HepG2 (cell line): ENCODE data around the gene SLC4A9. TPM values are rescaled to one million over a fixed set of nuclear protein-coding genes. Genes with fewer than 3 reads are reported as not detected.

Experiments used
- BHLHE40 ChIP-seq: IDR thresholded peaks from 2 replicates; pipeline ENCODE4 v1.6.1; 2011; ENCODE audit warnings: low read length, improper control_type of control experiment
- GFI1 ChIP-seq: sonication (generic); formaldehyde crosslinking; IDR thresholded peaks from 2 replicates; pipeline ENCODE4 v1.5.0; 2020; ENCODE audit warnings: missing genetic modification reagents, mild to moderate bottlenecking, borderline replicate concordance
- HMGA1 ChIP-seq: sonication (generic); formaldehyde crosslinking; conservative IDR thresholded peaks from 2 replicates; pipeline ENCODE4 v1.4.0; 2020; ENCODE audit warnings: missing genetic modification reagents
- MBNL3 ChIP-seq: fragments of 250-450 bp; sonication (Bioruptor Pico); conservative IDR thresholded peaks from 2 replicates; pipeline ENCODE4 v1.8.0; 2022; ENCODE audit warnings: mild to moderate bottlenecking, inconsistent platforms
- NFKBIZ ChIP-seq: IDR thresholded peaks from 2 replicates; pipeline ENCODE4 v1.6.1; 2018; ENCODE audit warnings: missing genetic modification reagents, missing compliant biosample characterization
- PPARG ChIP-seq: conservative IDR thresholded peaks from 2 replicates; pipeline ENCODE4 v1.6.1; 2016; ENCODE audit warnings: missing biosample characterization, missing genetic modification reagents
- SP4 ChIP-seq: sonication (generic); formaldehyde crosslinking; IDR thresholded peaks from 2 replicates; pipeline ENCODE4 v1.8.1; 2023; ENCODE audit warnings: mild to moderate bottlenecking, missing genetic modification reagents
- SRSF1 ChIP-seq: fragments of 200-400 bp; formaldehyde crosslinking; optimal IDR thresholded peaks from 2 replicates; pipeline ENCODE3; 2017; ENCODE audit warnings: mild to moderate bottlenecking, low read depth, low read length, moderate library complexity
- U2AF1 ChIP-seq: fragments of 200-400 bp; formaldehyde crosslinking; optimal IDR thresholded peaks from 2 replicates; pipeline ENCODE3; 2017; ENCODE audit warnings: mild to moderate bottlenecking, low read depth, low read length
- ZFAT ChIP-seq: sonication (generic); formaldehyde crosslinking; conservative IDR thresholded peaks from 2 replicates; pipeline ENCODE4 v1.8.1; 2023; ENCODE audit warnings: missing genetic modification reagents, inconsistent platforms
- ZKSCAN5 ChIP-seq: sonication (generic); formaldehyde crosslinking; IDR thresholded peaks from 2 replicates; pipeline ENCODE4 v1.5.1; 2020; ENCODE audit warnings: mild to moderate bottlenecking, missing genetic modification reagents
- ZNF547 ChIP-seq: sonication (generic); formaldehyde crosslinking; IDR thresholded peaks from 2 replicates; pipeline ENCODE4 v1.5.1; 2020; ENCODE audit warnings: mild to moderate bottlenecking, missing genetic modification reagents
- ZNF552 ChIP-seq: sonication (generic); formaldehyde crosslinking; IDR thresholded peaks from 2 replicates; pipeline ENCODE4 v1.9.0; 2022; ENCODE audit warnings: missing genetic modification reagents, mild to moderate bottlenecking, borderline replicate concordance
- ZNF572 ChIP-seq: sonication (generic); formaldehyde crosslinking; IDR thresholded peaks from 2 replicates; pipeline ENCODE4 v1.5.1; 2020; ENCODE audit warnings: mild to moderate bottlenecking, missing genetic modification reagents
- ZNF577 ChIP-seq: sonication (generic); formaldehyde crosslinking; IDR thresholded peaks from 2 replicates; pipeline ENCODE4 v1.4.0; 2020; ENCODE audit warnings: mild to moderate bottlenecking, low read depth, missing genetic modification reagents, borderline replicate concordance
- polyA plus RNA-seq, 8 experiments: library from polyadenylated mRNA; depleted of rRNA in 3 of 8; stranded (reverse) in 7 of 8; unstranded in 1 of 8; fragments of >200 nt; fragmentation: Illumina TruSeq in 4 of 8; extraction: Trizol in 4 of 8; gene quantifications; 2 replicates each; pipeline versions ENCODE4 v1.2.1 to v1.2.3, GENCODE V29; 2011 to 2016; ENCODE audit warnings: low read depth in 4 of 8, missing spikeins in 1 of 8, mixed read lengths in 1 of 8; ENCODE audit not compliant: insufficient read depth in 1 of 8
- total RNA-seq, 5 experiments: library from RNA; depleted of rRNA; stranded (reverse); fragments of >200 nt; fragmentation: Illumina TruSeq; extraction: Trizol; gene quantifications; 2 replicates each; pipeline ENCODE4 v1.2.3, GENCODE V29; 2016; ENCODE audit warnings: low read depth in 1 of 5
- TF ChIP-seq, protein P1 (sequence below), 2 experiments: sonication (generic) in 1 of 2; formaldehyde crosslinking in 1 of 2; IDR thresholded peaks; 2 replicates each; pipeline versions ENCODE4 v1.4.0 to v1.6.1; 2018 to 2020; ENCODE audit warnings: missing genetic modification reagents in 2 of 2, borderline replicate concordance in 1 of 2, low read depth in 1 of 2, mild to moderate bottlenecking in 1 of 2, missing biosample characterization in 1 of 2
- TF ChIP-seq, protein P2 (sequence below): sonication (generic); formaldehyde crosslinking; IDR thresholded peaks from 2 replicates; pipeline ENCODE4 v1.5.0; 2020; ENCODE audit warnings: missing genetic modification reagents
- TF ChIP-seq, protein P3 (sequence below): sonication (generic); formaldehyde crosslinking; conservative IDR thresholded peaks from 2 replicates; pipeline ENCODE4 v1.8.0; 2022; ENCODE audit warnings: low read depth, missing genetic modification reagents
- TF ChIP-seq, protein P4 (sequence below): IDR thresholded peaks from 2 replicates; pipeline ENCODE4 v1.6.1; 2016
- TF ChIP-seq, protein P5 (sequence below): sonication (generic); formaldehyde crosslinking; IDR thresholded peaks from 2 replicates; pipeline ENCODE4 v1.8.0; 2022; ENCODE audit warnings: mild to moderate bottlenecking, missing genetic modification reagents, moderate library complexity

SLC4A9 gene
- total and polyA plus RNA-seq, 2 of the 13 experiments (the other 11 are each of a cell fraction or from before 2014, with no cell fraction given), result not detected

DNA sequence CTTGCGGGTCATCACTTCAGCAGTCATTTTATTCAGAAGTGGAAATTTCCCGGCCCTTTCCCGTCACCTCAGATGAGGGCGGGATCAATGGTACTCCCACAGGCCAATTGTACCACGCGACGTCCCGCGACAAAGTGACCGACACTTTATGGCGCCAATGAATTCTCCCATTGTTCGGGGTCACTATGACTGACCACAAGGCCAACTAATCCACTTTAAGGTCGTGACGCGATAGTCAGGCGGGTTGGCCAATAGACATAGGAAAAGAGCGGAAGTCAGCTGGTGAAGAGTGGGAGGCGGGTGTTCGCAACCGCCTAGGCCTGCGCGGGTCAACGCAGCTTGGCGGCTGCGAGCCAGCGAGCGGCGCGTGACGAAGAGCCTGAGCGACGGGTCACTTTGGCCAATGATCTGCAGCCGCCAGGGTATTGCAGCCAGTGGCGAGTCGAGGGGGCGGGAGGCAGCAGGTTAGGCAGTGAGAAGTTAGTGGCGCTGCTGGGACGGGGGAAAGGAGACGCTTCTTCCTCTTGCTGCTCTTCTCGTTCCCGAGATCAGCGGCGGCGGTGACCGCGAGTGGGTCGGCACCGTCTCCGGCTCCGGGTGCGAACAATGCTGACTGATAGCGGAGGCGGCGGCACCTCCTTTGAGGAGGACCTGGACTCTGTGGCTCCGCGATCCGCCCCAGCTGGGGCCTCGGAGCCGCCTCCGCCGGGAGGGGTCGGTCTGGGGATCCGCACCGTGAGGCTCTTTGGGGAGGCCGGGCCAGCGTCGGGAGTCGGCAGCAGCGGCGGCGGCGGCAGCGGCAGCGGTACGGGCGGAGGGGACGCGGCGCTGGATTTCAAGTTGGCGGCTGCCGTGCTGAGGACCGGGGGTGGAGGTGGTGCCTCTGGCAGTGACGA lies 41.6 kb downstream of the SLC4A9 start, which contains the start of gene ANKHD1 (continued):
- TF ChIP-seq, protein P1, sequence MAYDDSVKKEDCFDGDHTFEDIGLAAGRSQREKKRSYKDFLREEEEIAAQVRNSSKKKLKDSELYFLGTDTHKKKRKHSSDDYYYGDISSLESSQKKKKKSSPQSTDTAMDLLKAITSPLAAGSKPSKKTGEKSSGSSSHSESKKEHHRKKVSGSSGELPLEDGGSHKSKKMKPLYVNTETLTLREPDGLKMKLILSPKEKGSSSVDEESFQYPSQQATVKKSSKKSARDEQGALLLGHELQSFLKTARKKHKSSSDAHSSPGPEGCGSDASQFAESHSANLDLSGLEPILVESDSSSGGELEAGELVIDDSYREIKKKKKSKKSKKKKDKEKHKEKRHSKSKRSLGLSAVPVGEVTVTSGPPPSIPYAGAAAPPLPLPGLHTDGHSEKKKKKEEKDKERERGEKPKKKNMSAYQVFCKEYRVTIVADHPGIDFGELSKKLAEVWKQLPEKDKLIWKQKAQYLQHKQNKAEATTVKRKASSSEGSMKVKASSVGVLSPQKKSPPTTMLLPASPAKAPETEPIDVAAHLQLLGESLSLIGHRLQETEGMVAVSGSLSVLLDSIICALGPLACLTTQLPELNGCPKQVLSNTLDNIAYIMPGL (CRISPR knock-in tag; IDR thresholded peaks at IDR 0.05; ENCODE audit: borderline replicate concordance in 1 of 2, low read depth in 1 of 2), result peak in 1 of 2 experiments; percentile 45; a peak in 1 of 4 replicates
- TF ChIP-seq ZNF577 (CRISPR knock-in tag), result no peak
- TF ChIP-seq ZKSCAN5 (CRISPR knock-in tag), result no peak
- no peak; the same call in 1 of the 2 replicates for TF ChIP-seq ZNF552 (CRISPR knock-in tag)
- no peak for TF ChIP-seq PPARG
- TF ChIP-seq, protein P2, sequence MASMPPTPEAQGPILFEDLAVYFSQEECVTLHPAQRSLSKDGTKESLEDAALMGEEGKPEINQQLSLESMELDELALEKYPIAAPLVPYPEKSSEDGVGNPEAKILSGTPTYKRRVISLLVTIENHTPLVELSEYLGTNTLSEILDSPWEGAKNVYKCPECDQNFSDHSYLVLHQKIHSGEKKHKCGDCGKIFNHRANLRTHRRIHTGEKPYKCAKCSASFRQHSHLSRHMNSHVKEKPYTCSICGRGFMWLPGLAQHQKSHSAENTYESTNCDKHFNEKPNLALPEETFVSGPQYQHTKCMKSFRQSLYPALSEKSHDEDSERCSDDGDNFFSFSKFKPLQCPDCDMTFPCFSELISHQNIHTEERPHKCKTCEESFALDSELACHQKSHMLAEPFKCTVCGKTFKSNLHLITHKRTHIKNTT, result no peak
- TF ChIP-seq, protein P3, sequence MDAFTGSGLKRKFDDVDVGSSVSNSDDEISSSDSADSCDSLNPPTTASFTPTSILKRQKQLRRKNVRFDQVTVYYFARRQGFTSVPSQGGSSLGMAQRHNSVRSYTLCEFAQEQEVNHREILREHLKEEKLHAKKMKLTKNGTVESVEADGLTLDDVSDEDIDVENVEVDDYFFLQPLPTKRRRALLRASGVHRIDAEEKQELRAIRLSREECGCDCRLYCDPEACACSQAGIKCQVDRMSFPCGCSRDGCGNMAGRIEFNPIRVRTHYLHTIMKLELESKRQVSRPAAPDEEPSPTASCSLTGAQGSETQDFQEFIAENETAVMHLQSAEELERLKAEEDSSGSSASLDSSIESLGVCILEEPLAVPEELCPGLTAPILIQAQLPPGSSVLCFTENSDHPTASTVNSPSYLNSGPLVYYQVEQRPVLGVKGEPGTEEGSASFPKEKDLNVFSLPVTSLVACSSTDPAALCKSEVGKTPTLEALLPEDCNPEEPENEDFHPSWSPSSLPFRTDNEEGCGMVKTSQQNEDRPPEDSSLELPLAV (CRISPR knock-in tag), result no peak
- no peak for TF ChIP-seq ZNF572 (CRISPR knock-in tag)
- TF ChIP-seq BHLHE40, result peak; percentile 91
- no peak for TF ChIP-seq U2AF1
- no peak for TF ChIP-seq MBNL3 (CRISPR knock-in tag)
- no peak for TF ChIP-seq ZNF547 (CRISPR knock-in tag)
- TF ChIP-seq SP4, result no peak; the same call in none of the 2 replicates
- 0 out of 2 replicates have a peak, but pooled peaks have one; percentile 21 for TF ChIP-seq ZFAT (CRISPR knock-in tag)
- no peak for TF ChIP-seq NFKBIZ (CRISPR knock-in tag)
- no peak; the same call in 1 of the 2 replicates for TF ChIP-seq GFI1 (CRISPR knock-in tag)
- TF ChIP-seq, protein P4, sequence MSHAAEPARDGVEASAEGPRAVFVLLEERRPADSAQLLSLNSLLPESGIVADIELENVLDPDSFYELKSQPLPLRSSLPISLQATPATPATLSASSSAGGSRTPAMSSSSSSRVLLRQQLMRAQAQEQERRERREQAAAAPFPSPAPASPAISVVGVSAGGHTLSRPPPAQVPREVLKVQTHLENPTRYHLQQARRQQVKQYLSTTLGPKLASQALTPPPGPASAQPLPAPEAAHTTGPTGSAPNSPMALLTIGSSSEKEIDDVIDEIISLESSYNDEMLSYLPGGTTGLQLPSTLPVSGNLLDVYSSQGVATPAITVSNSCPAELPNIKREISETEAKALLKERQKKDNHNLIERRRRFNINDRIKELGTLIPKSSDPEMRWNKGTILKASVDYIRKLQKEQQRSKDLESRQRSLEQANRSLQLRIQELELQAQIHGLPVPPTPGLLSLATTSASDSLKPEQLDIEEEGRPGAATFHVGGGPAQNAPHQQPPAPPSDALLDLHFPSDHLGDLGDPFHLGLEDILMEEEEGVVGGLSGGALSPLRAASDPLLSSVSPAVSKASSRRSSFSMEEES (CRISPR knock-in tag), result peak; percentile 74; the same call in 1 of the 2 replicates
- TF ChIP-seq, protein P5, sequence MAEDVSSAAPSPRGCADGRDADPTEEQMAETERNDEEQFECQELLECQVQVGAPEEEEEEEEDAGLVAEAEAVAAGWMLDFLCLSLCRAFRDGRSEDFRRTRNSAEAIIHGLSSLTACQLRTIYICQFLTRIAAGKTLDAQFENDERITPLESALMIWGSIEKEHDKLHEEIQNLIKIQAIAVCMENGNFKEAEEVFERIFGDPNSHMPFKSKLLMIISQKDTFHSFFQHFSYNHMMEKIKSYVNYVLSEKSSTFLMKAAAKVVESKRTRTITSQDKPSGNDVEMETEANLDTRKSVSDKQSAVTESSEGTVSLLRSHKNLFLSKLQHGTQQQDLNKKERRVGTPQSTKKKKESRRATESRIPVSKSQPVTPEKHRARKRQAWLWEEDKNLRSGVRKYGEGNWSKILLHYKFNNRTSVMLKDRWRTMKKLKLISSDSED (CRISPR knock-in tag), result no peak
- no peak for TF ChIP-seq HMGA1 (CRISPR knock-in tag)
- TF ChIP-seq SRSF1, result peak; percentile 21
